GM21723 (cell line): ENCODE measurements around the gene GOLGA8T.
"Not testable (repeated sequence)": the region's sequence is repeated elsewhere in the genome, so short reads cannot be mapped to it uniquely, and the experiment has no call there.

Experiments
- ATAC-seq: cut with Tn5 transposase; IDR thresholded peaks from one replicate; pipeline ENCODE4 v1.9.1; 2021; ENCODE audit warnings: mild to moderate bottlenecking, moderate library complexity; ENCODE audit not compliant: unreplicated experiment

GOLGA8T gene

GRCh38 chr15:30134751-30135150, at the start of gene GOLGA8T:
Gene GOLGA8T (plus strand): TSS chr15:30135051. CDS start chr15:30135149, 98 bp downstream.
- not testable (repeated sequence) for ATAC-seq

GRCh38 chr15:30097827-30098226, 37.0 kb upstream of the GOLGA8T start:
- not testable (repeated sequence) for ATAC-seq

- not testable (repeated sequence) for ATAC-seq
These were observed 32.0 kb upstream of the GOLGA8T start for GRCh38 chr15:30102890-30103289.

GRCh38 chr15:30103941-30104507, 30.8 kb upstream of the GOLGA8T start:
- ATAC-seq = not testable (repeated sequence)

GRCh38 chr15:30110591-30110990, 24.3 kb upstream of the GOLGA8T start:
- not testable (repeated sequence) for ATAC-seq

- ATAC-seq = not testable (repeated sequence)
These were observed 4.8 kb upstream of the GOLGA8T start for GRCh38 chr15:30130066-30130465.

- not testable (repeated sequence) for ATAC-seq
These were observed 8.4 kb downstream of the GOLGA8T start for GRCh38 chr15:30143246-30143645.

GRCh38 chr15:30149891-30150290, 15.0 kb downstream of the GOLGA8T start:
- ATAC-seq = not testable (repeated sequence)

- not testable (repeated sequence) for ATAC-seq
These were observed 27.9 kb downstream of the GOLGA8T start for GRCh38 chr15:30162479-30163357.

GRCh38 chr15:30163759-30164158, 28.9 kb downstream of the GOLGA8T start:
- ATAC-seq = not testable (repeated sequence)

GRCh38 chr15:30164257-30164656, 29.4 kb downstream of the GOLGA8T start:
- not testable (repeated sequence) for ATAC-seq

GRCh38 chr15:30167403-30167802, 32.6 kb downstream of the GOLGA8T start:
- not testable (repeated sequence) for ATAC-seq

- not testable (repeated sequence) for ATAC-seq
These were observed 33.0 kb downstream of the GOLGA8T start for GRCh38 chr15:30167886-30168285.

- not testable (repeated sequence) for ATAC-seq
These were observed 36.6 kb downstream of the GOLGA8T start for GRCh38 chr15:30171452-30171851.

GRCh38 chr15:30173041-30173608, 38.3 kb downstream of the GOLGA8T start:
- ATAC-seq = not testable (repeated sequence)

- ATAC-seq = not testable (repeated sequence)
These were observed 40.4 kb downstream of the GOLGA8T start for GRCh38 chr15:30175291-30175690.

GRCh38 chr15:30176613-30177012, 41.8 kb downstream of the GOLGA8T start:
- ATAC-seq = not testable (repeated sequence)

GRCh38 chr15:30179814-30180213, 45.0 kb downstream of the GOLGA8T start:
- ATAC-seq = not testable (repeated sequence)

GRCh38 chr15:30185495-30185894, 50.6 kb downstream of the GOLGA8T start:
- ATAC-seq = not testable (repeated sequence)

- ATAC-seq = not testable (repeated sequence)
These were observed 52.6 kb downstream of the GOLGA8T start for GRCh38 chr15:30187429-30187828.

GRCh38 chr15:30189754-30190153, 54.9 kb downstream of the GOLGA8T start:
- not testable (repeated sequence) for ATAC-seq
